ENCODE results near the gene CPSF7.

DNA sequence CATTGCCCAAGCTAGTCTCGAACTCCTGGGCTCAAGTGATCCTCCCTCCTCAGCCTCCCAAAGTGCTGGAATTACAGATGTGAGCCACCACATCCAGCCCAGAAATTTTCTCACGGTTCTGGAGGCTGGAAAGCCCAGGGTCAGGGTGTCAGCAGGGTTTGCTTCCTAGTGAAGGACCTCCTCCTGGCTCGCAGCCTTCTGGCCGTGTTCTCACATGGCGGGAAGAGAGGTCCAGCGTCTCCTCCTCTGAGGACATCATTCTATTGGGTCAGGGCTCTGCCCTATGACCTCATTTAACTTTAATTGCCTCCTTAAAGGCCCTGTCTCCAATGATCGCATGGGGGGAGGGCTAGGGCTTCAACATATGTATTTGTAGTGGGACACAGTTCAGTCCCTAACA is 38.2 kb upstream of the CPSF7 start:
- TF ChIP-seq EZH2phosphoT487 (IDR thresholded peaks at IDR 0.05; ENCODE audit: insufficient read depth, low read depth) = no peak
- TF ChIP-seq EZH2 (IDR thresholded peaks at IDR 0.05; ENCODE audit: insufficient read depth, poor library complexity, severe bottlenecking) = no peak
